Heart left ventricle (tissue), 16 donors: ENCODE measurements around the gene AP4E1. TPM values are rescaled to one million over a fixed set of nuclear protein-coding genes. Genes with fewer than 3 reads are reported as not detected.

Source experiments
- ATAC-seq, 4 donors: fragments of 200-7000 bp; cut with Tn5 transposase; one replicate each; pipeline ENCODE4 v1.9.1; 2020 to 2022; ENCODE audit warnings: moderate library complexity in 4 of 4, mild to moderate bottlenecking in 3 of 4, moderate number of reproducible peaks in 1 of 4
- DNase-seq, 5 donors: peaks; one replicate each; pipeline ENCODE4 v3.0.0-alpha.2; 2020
- H3K27ac ChIP-seq, 12 donors: fragments of 200-600 bp; sonication (generic) in 4 of 12; one replicate each; pipeline versions ENCODE4 v1.5.0 to v1.8.0; 2016 to 2022; ENCODE audit warnings: mild to moderate bottlenecking in 2 of 12
- H3K27me3 ChIP-seq, 9 donors: fragments of 200-600 bp; sonication (generic) in 2 of 9; one replicate each; pipeline versions ENCODE4 v1.5.1 to v1.8.0; 2016 to 2022; ENCODE audit warnings: mild to moderate bottlenecking in 3 of 9
- H3K36me3 ChIP-seq, 9 donors: fragments of 200-600 bp; sonication (generic) in 2 of 9; one replicate each; pipeline versions ENCODE4 v1.5.0 to v1.8.0; 2018 to 2022; ENCODE audit warnings: mild to moderate bottlenecking in 2 of 9
- H3K4me1 ChIP-seq, 12 donors: fragments of 200-600 bp; sonication (generic) in 4 of 12; one replicate each; pipeline versions ENCODE4 v1.5.0 to v1.8.0; 2016 to 2022; ENCODE audit warnings: mild to moderate bottlenecking in 3 of 12
- H3K4me3 ChIP-seq, 12 donors: fragments of 200-600 bp; sonication (generic) in 4 of 12; one replicate each; pipeline versions ENCODE4 v1.5.0 to v1.8.0; 2017 to 2022; ENCODE audit warnings: mild to moderate bottlenecking in 9 of 12, moderate library complexity in 4 of 12
- H3K9me3 ChIP-seq, 12 donors: fragments of 200-600 bp; sonication (generic) in 4 of 12; one replicate each; pipeline versions ENCODE4 v1.5.0 to v1.8.0; 2016 to 2022; ENCODE audit warnings: mild to moderate bottlenecking in 1 of 12
- CTCF ChIP-seq, 12 donors: fragments of 200-600 bp; sonication (generic) in 4 of 12; IDR thresholded peaks; one replicate each; pipeline versions ENCODE4 v1.5.0 to v1.8.0; 2018 to 2022; ENCODE audit warnings: antibody characterized with exemption in 12 of 12, mild to moderate bottlenecking in 5 of 12
- POLR2A ChIP-seq, 2 donors: fragments of 450-650 bp; IDR thresholded peaks; one replicate each; pipeline ENCODE4 v1.6.1; 2017; ENCODE audit warnings: antibody characterized with exemption in 2 of 2, mild to moderate bottlenecking in 2 of 2, moderate library complexity in 2 of 2
- WGBS, 4 donors: extraction: QIAGEN DNeasy Blood & Tissue Kit in 2 of 4; methylation state at CpG; one replicate each; pipeline versions ENCODE4 v1.1.5 to v1.1.7; 2013 to 2018; 5-methylcytosine and 5-hydroxymethylcytosine counted together
- intact Hi-C, 10 donors: fragments of 100-400 bp; cut with DNase I; formaldehyde crosslinking; loops; one replicate each; pipeline versions ENCODE4 v1.11.1 to v1.14.2; 2022
- long read RNA-seq, 3 donors: library from polyadenylated mRNA; unstranded; transcript quantifications; one replicate each; pipeline ENCODE4 v2.0.0, GENCODE V29; 2020 to 2021
- polyA plus RNA-seq, 2 donors: library from polyadenylated mRNA; stranded (reverse); fragments of 200-250 nt; gene quantifications; one replicate each; pipeline ENCODE4 v1.2.3, GENCODE V29; 2013
- total RNA-seq, 9 donors: library from RNA; depleted of rRNA in 2 of 9; stranded (reverse); fragments of >200 nt in 2 of 9; fragmentation: NEBNext Ultra II Directional in 3 of 9; extraction: Animal tissue kit (Norgen Biotek cat#: 25700) in 3 of 9; gene quantifications; one replicate each; pipeline versions ENCODE4 v1.1.0 to v1.2.4, GENCODE V29; 2016 to 2023
- donor health status: ischemic (EF 13 %, LVEDD 7.1; RV severe dilation, severe dysfunction).
- donor health status: healthy with polysubstance abuse.
- donor health status: DM: no; HTN: yes; CAD: no.
- donor health status: DM: no; HTN: no; CAD: no.
- donor health status: ischemic (EF 25% LVEDD 6.9; RV normal size, moderate dysfunction).
- donor health status: ischemic (EF 25% LVEDD 5.7; RV mildly dilated, moderate dysfunction).
- donor health status: healthy.
- donor health status: DM: yes; HTN: yes; CAD: no.
- donor health status: ischemic (EF 35%, LVEDD 5.7; RV mildly dilated, moderate dysfunction).
- donor health status: nonischemic (EF 11% LVEDD 7.7; RV severe dilation, severe dysfunction).
- donor health status: DM: yes; HTN: yes; CAD: no.
- donor health status: PGD.
- donor health status: ischemic (EF 29% LVEDD 5.4; RV normal size, mild dysfunction).
- donor health status: nonischemic (EF 23%, LVEDD 6.1; RV moderate dilation, normal function).

AP4E1 gene
- total RNA-seq: 10 to 100 TPM in 3 of 9 donors, 1 to 10 TPM in 6; 6.6 to 12.0 (median 9.8) TPM
- 1 to 10 TPM; 2.2 to 7.4 TPM for polyA plus RNA-seq
- long read RNA-seq, donor 1, partial matches to known transcripts: 1 of 3 reads
- long read RNA-seq, donor 1, other reads (novel, unspliced or antisense): 2 of 3 reads
- long read RNA-seq, donor 2, full-length matches to known transcripts: 2 of 4 reads
- long read RNA-seq, donor 2, partial matches to known transcripts: 1 of 4 reads
- long read RNA-seq, donor 2, other reads (novel, unspliced or antisense): 1 of 4 reads
- long read RNA-seq, donor 3, full-length matches to known transcripts: 3 of 9 reads
- long read RNA-seq, donor 3, partial matches to known transcripts: 3 of 9 reads
- long read RNA-seq, donor 3, other reads (novel, unspliced or antisense): 3 of 9 reads

GRCh38 chr15:50908209-50909009 is at the start of gene AP4E1:
AP4E1 (plus strand) TSS chr15:50908683; CDS start chr15:50908779, 96 bp downstream.
- Histone ChIP-seq H3K4me3 (peak within 1 kb of the TSS; percentile 77 to 100 (median 94)), H3K4me1 (peaks cover 0 to 45% (median 27%) of the 10 kb centered on the region in 12 donors), H3K36me3 (peaks cover 0 to 28% (median 18%) of the 10 kb centered on the region in 9 donors), H3K9me3 (no peaks in the 10 kb centered on the region), H3K27ac (peak within 1 kb of the TSS; percentile 47 to 97 (median 90)), H3K27me3 (no peaks in the 10 kb centered on the region)
- TF ChIP-seq CTCF (IDR thresholded peaks at IDR 0.05) (peak; percentile 95 to 99 (median 98)), POLR2A (IDR thresholded peaks at IDR 0.05) (peak in 1 of 2 donors; percentile 73)
- intact Hi-C loops: loop anchor here in 3 of 10 donors (10.0 kb wide), 2 partner anchors 234 to 554 kb away; partner anchors contain the start of gene GABPB1 (in 1 of the 3)
- 0 to 2% (median 0%) methylated on average over 9 to 100 of the region's 100 CpGs for WGBS, 4 donors
- peak; percentile 90 to 96 (median 93) for DNase-seq
- peak; percentile 82 to 91 (median 90) for ATAC-seq

- H3K36me3 ChIP-seq: no peaks in the 10 kb centered on the region
- H3K4me1 ChIP-seq: peaks cover 0 to 9% (median 0%) of the 10 kb centered on the region in 12 donors
- ATAC-seq (no peak), DNase-seq (no peak)
- H3K27me3 ChIP-seq: no peaks in the 10 kb centered on the region
- WGBS, 4 donors: 82 to 90% (median 87%) methylated on average over 5 of the region's 5 CpGs
- H3K4me3 ChIP-seq: no peak overlapping the region
- no peak for TF ChIP-seq POLR2A (IDR thresholded peaks at IDR 0.05)
- no peak for TF ChIP-seq CTCF (IDR thresholded peaks at IDR 0.05)
- H3K27ac ChIP-seq: no peak overlapping the region
- intact Hi-C loops: no loop called here
- H3K9me3 ChIP-seq: no peaks in the 10 kb centered on the region
Measured at GRCh38 chr15:50860824-50861223, 47.7 kb upstream of the AP4E1 start.

GRCh38 chr15:50862553-50862952 is 45.9 kb upstream of the AP4E1 start:
- Histone ChIP-seq H3K27ac (no peak overlapping the region), H3K27me3 (no peaks in the 10 kb centered on the region), H3K4me1 (peaks cover 0 to 7% (median 0%) of the 10 kb centered on the region in 12 donors), H3K4me3 (no peak overlapping the region), H3K9me3 (no peaks in the 10 kb centered on the region), H3K36me3 (no peaks in the 10 kb centered on the region)
- TF ChIP-seq POLR2A (IDR thresholded peaks at IDR 0.05): no peak
- TF ChIP-seq CTCF (IDR thresholded peaks at IDR 0.05): no peak
- intact Hi-C loops: no loop called here
- DNase-seq (no peak), ATAC-seq (no peak)

- TF ChIP-seq POLR2A (IDR thresholded peaks at IDR 0.05) (no peak), CTCF (IDR thresholded peaks at IDR 0.05) (no peak)
- H3K4me1 ChIP-seq: no peaks in the 10 kb centered on the region
- ATAC-seq (no peak), DNase-seq (no peak)
- intact Hi-C loops: no loop called here
- WGBS, 4 donors: 88 to 93% (median 91%) methylated on average over 1 of the region's 1 CpG
- H3K4me3 ChIP-seq: no peak overlapping the region
- H3K9me3 ChIP-seq: no peaks in the 10 kb centered on the region
- H3K27ac ChIP-seq: no peak overlapping the region
- no peaks in the 10 kb centered on the region for H3K36me3 ChIP-seq
- no peaks in the 10 kb centered on the region for H3K27me3 ChIP-seq
Measured at GRCh38 chr15:50864873-50865272, 43.6 kb upstream of the AP4E1 start.
